ENCODE measurements around the gene ZNF823.
"Not testable (repeated sequence)": the region's sequence is repeated elsewhere in the genome, so short reads cannot be mapped to it uniquely, and the experiment has no call there.

Gene ZNF823

DNA sequence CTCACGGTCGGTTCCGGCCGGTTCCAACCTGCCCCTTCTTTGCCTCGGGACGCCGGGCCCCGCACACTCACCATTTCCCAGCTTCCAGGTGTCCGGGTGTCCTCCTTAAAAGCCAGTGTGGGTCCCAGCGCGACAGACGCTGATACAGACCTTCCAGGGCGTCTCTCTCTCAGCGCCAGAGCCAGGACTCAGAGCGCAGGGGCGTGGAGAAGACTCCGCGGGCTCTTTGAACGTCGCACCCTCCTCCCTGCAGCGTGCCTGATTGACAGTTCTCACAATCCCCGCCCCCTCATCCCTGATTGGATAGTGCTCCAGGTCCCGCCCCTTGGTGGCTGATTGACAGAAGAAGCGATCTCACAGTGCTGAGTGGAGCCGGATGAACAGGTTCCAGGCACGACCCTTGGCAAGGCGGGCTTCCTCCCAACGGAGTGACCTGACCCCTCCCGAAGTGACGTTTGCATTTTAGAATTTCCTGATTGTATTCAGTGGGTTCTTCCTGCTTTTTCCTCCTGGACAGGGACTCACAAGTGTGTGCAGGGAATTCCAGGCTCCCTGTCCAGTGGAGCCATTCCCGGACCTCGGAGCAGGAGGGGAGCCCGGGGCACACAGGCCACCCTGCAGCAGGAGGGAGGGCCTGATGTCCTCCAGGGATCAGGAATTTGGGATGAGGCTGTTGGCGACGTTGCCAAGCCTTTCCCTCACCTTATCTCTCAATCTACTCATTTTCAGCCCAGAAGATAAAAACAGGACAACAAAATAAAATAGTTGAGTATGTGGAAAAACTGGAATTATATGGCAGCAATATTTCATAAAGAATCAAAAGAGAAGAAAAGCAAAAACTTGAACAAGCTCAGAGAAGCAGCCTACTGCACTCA, at the start of gene ZNF823:
TSS of gene ZNF823 (minus strand) at position 201 of the 875 bp plus-strand sequence. CDS start at position 74, 127 bp downstream.
- peak; percentile 81 for DNase-seq (ENCODE audit: insufficient read length, low spot score)
- peak; percentile 58; the same call in 1 of the 2 replicates for TF ChIP-seq POLR2A (IDR thresholded peaks at IDR 0.05; ENCODE audit: low read depth, low read length)
- FAIRE-seq, result peak; percentile 97

DNA sequence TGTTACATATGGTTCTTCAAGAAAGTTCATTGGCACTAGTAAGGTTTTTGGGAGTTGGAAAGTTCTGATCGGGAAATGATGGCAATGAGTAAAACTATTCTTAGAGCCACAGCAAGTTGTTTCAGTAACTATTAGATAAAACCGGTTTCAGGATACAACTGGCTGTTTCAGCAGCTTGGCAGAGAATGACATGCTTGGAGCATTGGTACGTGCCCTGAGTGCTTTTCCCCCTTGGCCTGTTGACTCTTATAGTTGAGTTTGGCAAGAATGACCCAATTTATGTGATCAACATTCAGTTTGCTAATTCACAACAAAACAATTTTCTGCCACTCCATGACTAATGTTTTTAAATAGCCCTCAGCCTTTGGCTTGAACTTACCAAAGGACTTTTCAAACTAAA, 48.8 kb upstream of the ZNF823 start:
- no peak for FAIRE-seq
- DNase-seq (ENCODE audit: insufficient read length, low spot score), result no peak
- TF ChIP-seq POLR2A (IDR thresholded peaks at IDR 0.05; ENCODE audit: low read depth, low read length), result no peak

DNA sequence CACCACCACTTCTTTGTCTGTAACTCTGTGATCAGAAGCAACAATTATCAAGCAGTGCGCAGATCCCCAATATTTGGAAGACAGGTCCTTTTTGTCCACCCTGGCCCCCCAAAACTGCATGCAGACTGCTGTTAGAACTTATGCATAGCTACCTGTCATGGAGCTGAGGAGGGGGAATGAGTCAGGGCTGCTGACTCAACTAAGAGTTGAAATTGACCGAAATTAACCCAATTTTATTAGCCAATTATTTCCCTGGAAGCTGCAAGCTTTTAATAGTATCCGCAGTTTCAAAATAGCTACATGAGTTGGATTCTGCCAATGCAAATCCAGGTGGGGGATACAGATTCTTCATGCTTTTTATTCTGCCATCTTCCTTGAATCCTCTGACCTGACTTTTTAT, 45.6 kb upstream of the ZNF823 start:
- FAIRE-seq, result no peak
- DNase-seq (ENCODE audit: insufficient read length, low spot score), result no peak
- no peak for TF ChIP-seq POLR2A (IDR thresholded peaks at IDR 0.05; ENCODE audit: low read depth, low read length)

DNA sequence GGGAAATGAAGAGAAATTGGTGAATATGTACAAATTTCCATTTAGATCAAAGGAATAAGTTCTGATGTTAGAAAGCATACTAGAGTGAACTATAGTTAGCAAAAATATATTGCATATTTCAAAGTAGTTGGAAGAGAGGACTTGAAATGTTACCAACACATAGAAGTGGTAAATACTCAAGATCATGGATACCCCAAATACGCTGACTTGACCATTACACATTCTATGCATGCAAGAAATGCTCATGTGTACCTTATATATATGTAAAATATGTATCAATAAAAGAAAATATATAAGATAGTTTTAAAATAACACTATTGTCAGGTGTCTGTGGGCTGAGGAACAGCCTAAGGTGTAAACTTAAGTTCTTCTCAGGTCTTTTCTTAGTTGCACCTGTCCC, 45.0 kb upstream of the ZNF823 start:
- DNase-seq (ENCODE audit: insufficient read length, low spot score), result no peak
- FAIRE-seq, result no peak
- TF ChIP-seq POLR2A (IDR thresholded peaks at IDR 0.05; ENCODE audit: low read depth, low read length), result no peak

DNA sequence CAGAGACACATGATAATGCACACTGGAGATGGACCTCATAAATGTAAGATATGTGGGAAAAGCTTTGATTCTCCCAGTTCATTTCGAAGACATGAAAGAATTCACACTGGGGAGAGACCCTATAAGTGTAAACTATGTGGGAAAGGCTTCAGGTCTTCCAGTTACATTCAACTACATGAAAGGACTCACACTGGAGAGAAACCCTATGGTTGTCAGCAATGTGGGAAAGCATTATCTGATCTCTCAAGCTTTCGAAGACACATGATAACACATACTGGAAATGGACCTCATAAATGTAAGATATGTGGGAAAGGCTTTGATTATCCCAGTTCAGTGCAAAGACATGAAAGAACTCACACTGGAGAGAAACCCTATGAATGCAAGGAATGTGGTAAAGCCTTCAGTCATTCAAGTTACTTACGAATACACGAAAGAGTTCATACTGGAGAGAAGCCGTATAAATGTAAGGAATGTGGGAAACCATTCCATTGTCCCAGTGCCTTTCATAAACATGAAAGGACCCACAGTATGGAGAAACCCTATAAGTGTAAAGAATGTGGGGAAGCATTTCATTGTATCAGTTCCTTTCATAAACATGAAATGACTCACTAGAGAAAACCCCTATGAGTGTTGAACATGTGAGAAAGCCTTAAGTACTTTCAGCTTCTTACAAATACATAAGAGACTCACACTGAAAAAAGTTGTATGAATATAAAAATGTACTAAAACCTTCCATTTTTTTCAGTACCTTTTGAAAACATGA, 42.7 kb upstream of the ZNF823 start:
- DNase-seq (ENCODE audit: insufficient read length, low spot score) (no peak), FAIRE-seq (peak; percentile 30)
- no peak for TF ChIP-seq POLR2A (IDR thresholded peaks at IDR 0.05; ENCODE audit: low read depth, low read length)

DNA sequence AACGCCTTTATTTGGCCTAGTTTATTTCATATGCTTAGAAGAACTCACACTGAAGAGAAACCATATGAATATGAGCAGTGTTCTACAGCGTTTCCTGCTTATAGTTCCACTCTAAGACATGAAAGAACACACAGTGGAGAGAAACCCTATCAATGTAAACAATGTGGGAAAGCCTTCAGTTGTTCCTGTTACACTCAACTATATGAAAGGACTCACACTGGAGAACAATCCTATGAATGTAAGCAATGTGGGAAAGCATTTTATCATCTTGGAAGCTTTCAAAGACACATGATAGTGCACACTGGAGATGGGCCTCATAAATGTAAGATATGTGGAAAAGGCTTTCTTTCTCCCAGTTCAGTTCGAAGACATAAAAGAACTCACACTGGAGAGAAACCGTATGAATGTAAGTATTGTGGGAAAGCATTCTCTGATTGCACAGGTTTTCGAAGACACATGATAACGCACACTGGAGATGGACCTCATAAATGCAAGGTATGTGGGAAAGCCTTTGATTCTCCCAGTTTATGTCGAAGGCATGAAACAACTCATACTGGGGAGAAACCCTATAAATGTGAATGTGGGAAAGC, 41.8 kb upstream of the ZNF823 start:
- FAIRE-seq (peak; percentile 45), DNase-seq (ENCODE audit: insufficient read length, low spot score) (no peak)
- no peak for TF ChIP-seq POLR2A (IDR thresholded peaks at IDR 0.05; ENCODE audit: low read depth, low read length)

DNA sequence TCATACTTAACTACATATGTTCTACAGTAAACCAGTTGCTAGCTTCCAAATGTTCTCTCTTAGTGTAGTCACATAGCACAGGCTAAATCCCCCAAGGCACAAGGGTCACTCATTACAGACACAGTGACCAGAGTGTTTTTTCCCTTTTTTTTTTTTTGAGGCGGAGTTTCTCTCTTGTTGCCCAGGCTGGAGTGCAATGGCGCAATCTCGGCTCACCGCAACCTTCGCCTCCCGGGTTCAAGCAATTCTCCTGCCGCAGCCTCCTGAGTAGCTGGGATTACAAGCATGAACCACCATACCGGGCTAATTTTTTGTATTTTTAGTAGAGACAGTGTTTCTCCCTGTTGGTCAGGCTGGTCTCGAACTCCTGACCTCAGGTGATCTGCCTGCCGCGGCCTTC, 37.9 kb upstream of the ZNF823 start:
- not testable (repeated sequence) for FAIRE-seq; DNase-seq (ENCODE audit: insufficient read length, low spot score)

DNA sequence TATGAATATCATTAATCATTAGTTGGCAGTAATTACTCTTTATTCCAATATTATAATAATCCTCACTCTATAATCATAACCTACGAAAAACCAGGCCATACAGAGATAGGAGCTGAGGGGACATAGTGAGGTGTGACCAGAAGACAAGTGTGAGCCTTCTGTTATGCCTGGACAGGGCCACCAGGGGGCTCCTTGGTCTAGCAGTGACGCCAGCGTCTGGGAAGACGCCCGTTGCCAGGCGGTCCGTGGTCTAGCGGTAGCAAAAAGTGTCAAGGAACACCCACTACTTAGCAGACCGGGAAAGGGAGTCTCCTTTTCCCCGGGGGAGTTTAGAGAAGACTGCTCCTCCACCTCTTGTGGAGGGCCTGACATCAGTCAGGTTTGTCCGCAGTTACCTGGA, 32.8 kb upstream of the ZNF823 start:
- DNase-seq (ENCODE audit: insufficient read length, low spot score); FAIRE-seq: not testable (repeated sequence)

DNA sequence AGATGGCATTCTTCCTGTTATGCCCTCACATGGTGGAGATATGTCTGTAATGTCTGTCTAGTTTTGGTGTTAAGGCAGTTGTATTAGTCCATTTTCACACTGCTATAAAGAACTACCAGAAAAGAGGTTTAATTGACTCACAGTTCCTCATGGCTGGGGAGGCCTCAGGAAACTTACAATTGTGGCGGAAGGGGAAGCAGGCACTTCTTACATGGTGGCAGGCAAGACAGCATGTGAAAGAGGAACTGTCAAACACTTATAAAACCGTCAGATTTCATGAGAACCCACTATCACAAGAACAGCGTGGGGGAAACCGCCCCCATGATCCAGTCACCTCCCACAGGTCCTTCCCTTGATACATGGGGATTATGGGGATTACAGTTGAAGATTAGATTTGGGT, 31.2 kb upstream of the ZNF823 start:
- FAIRE-seq (no peak), DNase-seq (ENCODE audit: insufficient read length, low spot score) (no peak)
- TF ChIP-seq POLR2A (IDR thresholded peaks at IDR 0.05; ENCODE audit: low read depth, low read length), result no peak

DNA sequence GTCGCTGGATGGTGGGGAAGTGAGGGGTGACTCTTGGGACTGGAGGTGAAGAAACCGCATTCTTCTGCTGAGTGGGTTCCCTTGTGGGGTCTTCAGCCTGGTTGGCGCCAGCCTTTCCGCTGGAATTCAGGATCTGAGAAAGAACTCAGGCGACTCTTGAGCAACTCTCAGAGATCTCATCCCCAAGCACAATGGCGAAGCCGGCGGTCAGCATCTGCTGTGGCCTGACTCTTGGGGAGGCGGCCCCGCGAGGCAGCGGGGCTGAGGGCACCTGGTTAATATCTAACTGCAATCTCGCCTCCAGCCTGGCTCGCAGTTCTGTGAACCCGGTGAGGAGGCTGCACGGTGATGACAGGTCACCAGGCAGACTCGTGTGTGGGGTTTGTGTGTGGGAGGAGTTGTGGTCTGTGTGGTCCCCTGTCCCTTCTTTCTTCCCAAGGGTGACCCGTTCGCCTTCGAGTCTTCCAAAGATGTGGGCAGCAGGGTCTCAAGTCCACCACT, 28.9 kb upstream of the ZNF823 start:
- FAIRE-seq, result no peak
- DNase-seq (ENCODE audit: insufficient read length, low spot score), result no peak
- TF ChIP-seq POLR2A (IDR thresholded peaks at IDR 0.05; ENCODE audit: low read depth, low read length), result no peak

DNA sequence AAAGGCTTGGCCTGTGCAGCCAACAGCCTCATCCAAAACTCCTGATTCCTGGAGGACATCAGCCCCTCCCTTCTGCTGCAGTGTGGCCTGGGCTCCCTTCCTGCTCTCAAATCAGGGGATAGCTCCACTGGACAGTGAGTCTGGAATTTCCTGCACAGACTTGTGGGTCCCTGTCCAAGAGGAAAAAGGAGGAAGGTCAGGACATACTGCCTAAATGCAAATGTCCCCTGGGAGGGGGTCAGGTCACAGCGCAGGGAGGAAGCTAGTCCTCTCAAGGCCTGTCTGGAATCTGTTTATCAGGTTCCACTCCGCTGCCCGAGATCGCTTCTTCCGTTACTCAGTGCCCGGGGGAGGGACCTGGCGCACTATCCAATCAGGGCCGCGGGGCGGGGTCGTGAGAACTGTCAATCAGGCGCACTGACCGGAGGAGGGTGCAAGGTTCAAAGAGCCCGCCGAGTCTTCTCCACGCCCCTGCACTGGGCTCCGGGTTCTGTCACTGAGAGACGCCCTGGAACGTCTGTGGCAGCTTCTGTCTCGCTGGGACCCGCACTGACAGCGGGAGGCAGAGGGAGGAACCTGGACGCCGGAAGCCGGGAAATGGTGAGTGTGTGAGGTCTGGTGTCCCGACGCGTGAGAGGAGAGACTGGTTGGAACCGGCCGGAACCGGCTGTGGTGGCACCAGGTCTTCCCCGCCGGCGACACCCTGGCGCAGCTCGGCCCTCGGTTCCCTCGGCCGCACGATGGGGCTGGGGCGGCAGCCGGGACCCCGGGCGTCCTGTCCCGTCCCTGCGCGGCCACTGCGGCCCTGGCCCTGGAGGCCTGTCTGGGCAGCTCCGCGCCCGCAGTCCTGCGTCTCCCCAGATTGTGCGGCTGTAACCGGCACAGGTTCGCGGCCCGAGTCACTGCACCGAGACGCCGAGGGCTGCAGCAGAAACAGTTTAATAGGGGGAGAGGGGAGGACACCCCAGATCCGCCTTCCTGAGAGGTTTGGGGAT, 28.1 kb upstream of the ZNF823 start, which contains the start of gene ZNF441:
TSS of gene ZNF441 (plus strand) at position 404 of the 995 bp plus-strand sequence. CDS start at position 598, 194 bp downstream.
- DNase-seq (ENCODE audit: insufficient read length, low spot score) (peak; percentile 82), FAIRE-seq (peak; percentile 95)
- peak; percentile 75 for TF ChIP-seq POLR2A (IDR thresholded peaks at IDR 0.05; ENCODE audit: low read depth, low read length)

DNA sequence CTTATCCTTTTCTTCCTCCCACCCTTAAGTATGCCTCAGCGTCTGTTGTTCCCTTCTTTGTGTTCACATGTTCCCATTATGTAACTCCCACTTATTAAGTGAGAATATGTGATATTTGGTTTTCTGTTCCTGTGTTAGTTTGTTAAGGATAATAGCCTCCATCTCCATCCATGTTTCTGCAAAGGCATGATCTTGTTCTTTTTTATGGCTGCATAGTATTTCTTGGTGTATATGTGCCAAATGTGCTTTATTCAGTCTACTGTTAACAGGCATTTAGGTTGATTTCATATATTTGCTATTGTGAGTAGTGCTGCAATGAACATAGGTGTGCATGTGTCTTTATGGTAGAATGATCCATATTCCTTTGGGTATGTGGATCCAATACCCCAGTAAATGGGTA, 24.9 kb upstream of the ZNF823 start:
- no peak for FAIRE-seq
- TF ChIP-seq POLR2A (IDR thresholded peaks at IDR 0.05; ENCODE audit: low read depth, low read length), result no peak

DNA sequence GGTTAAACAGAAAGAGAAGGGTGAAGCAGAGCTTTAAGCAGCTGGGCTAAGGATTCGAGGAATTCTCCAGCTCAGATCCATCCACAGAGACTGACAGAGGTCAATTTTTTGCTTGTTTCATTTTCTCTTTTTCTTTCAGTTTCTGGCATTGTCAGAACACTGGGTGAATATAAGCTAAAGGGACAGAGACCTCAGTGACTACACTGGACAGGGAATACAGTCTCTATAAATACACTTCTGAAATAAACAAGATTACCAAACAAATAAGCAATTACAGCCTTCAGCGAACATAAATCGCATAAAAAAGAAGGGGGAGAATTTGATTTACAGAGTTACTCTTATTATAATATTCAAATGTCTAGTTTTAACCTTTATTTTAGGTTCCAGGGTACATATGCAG, 24.4 kb upstream of the ZNF823 start:
- no peak for TF ChIP-seq POLR2A (IDR thresholded peaks at IDR 0.05; ENCODE audit: low read depth, low read length)
- no peak for FAIRE-seq
- DNase-seq (ENCODE audit: insufficient read length, low spot score), result no peak

More for the DNA sequence above, 24.9 kb upstream of the ZNF823 start:
- no peak for DNase-seq (ENCODE audit: insufficient read length, low spot score)

All from H54 (cell line).